ENCODE results near the gene ARSB.

Gene ARSB

GRCh38 chr5:78830528-78831046 is 154.5 kb downstream of the ARSB start:
- no peak for DNase-seq

GRCh38 chr5:78829811-78830527 is 155.1 kb downstream of the ARSB start:
- peak in 1 of 2 experiments; percentile 14 for DNase-seq

- DNase-seq = no peak
Observed at GRCh38 chr5:78827725-78828124, 157.4 kb downstream of the ARSB start.

- DNase-seq = no peak
Observed at GRCh38 chr5:78824831-78825281, 160.3 kb downstream of the ARSB start.

- no peak for DNase-seq
Observed at GRCh38 chr5:78823196-78823595, 161.9 kb downstream of the ARSB start.

- no peak for DNase-seq
Observed at GRCh38 chr5:78821536-78822021, 163.5 kb downstream of the ARSB start.

GRCh38 chr5:78819707-78820106 is 165.4 kb downstream of the ARSB start:
- no peak for DNase-seq

- DNase-seq = no peak
Observed at GRCh38 chr5:78819166-78819565, 165.9 kb downstream of the ARSB start.

- DNase-seq = no peak
Observed at GRCh38 chr5:78816143-78816765, 168.9 kb downstream of the ARSB start.

- no peak for DNase-seq
Observed at GRCh38 chr5:78813906-78814530, 171.1 kb downstream of the ARSB start.

- no peak for DNase-seq
Observed at GRCh38 chr5:78813286-78813685, 171.8 kb downstream of the ARSB start.

- no peak for DNase-seq
Observed at GRCh38 chr5:78811866-78812265, 173.2 kb downstream of the ARSB start.

GRCh38 chr5:78811121-78811817 is 173.8 kb downstream of the ARSB start:
- no peak for DNase-seq

- DNase-seq = no peak
Observed at GRCh38 chr5:78810098-78810920, 174.8 kb downstream of the ARSB start.

- DNase-seq = no peak
Observed at GRCh38 chr5:78809444-78809843, 175.7 kb downstream of the ARSB start.

- DNase-seq = no peak
Observed at GRCh38 chr5:78808818-78809217, 176.3 kb downstream of the ARSB start.

- DNase-seq = no peak
Observed at GRCh38 chr5:78808380-78808779, 176.7 kb downstream of the ARSB start.

GRCh38 chr5:78806544-78806943 is 178.6 kb downstream of the ARSB start:
- DNase-seq = no peak

GRCh38 chr5:78805474-78806124 is 179.5 kb downstream of the ARSB start:
- DNase-seq = no peak

- DNase-seq = no peak
Observed at GRCh38 chr5:78804995-78805394, 180.1 kb downstream of the ARSB start.

- DNase-seq = no peak
Observed at GRCh38 chr5:78803941-78804340, 181.2 kb downstream of the ARSB start.

GRCh38 chr5:78803353-78803752 is 181.8 kb downstream of the ARSB start:
- DNase-seq = peak; percentile 54 to 72

Data from cerebellar nuclear complex (tissue), 1 donor.